Loucy (cell line): ENCODE measurements around the gene HSP90AB1.

Source experiments
- H2AFZ ChIP-seq: fragments of 200-600 bp; sonication (generic); 2 replicates; pipeline ENCODE4 v1.6.0; 2016; ENCODE audit warnings: antibody characterized with exemption, mild to moderate bottlenecking, low read length, moderate library complexity
- H3F3A ChIP-seq: fragments of 200-600 bp; 2 replicates; pipeline ENCODE4 v1.6.0; 2016; ENCODE audit warnings: antibody characterized with exemption, low read depth, mild to moderate bottlenecking
- H3K27me3 ChIP-seq: fragments of 200-600 bp; sonication (generic); 2 replicates; pipeline ENCODE4 v1.6.1; 2014; ENCODE audit warnings: low read length, mild to moderate bottlenecking; ENCODE audit not compliant: insufficient read depth, poor library complexity, severe bottlenecking
- H3K36me3 ChIP-seq: fragments of 200-600 bp; sonication (generic); 2 replicates; pipeline ENCODE4 v1.6.1; 2016; ENCODE audit warnings: low read length; ENCODE audit not compliant: insufficient read depth
- H3K4me1 ChIP-seq: fragments of 200-600 bp; sonication (generic); 2 replicates; pipeline ENCODE4 v1.5.1; 2014; ENCODE audit warnings: low read length, mild to moderate bottlenecking; ENCODE audit not compliant: insufficient read depth, poor library complexity, severe bottlenecking
- H3K4me2 ChIP-seq: fragments of 200-600 bp; sonication (generic); 2 replicates; pipeline ENCODE4 v1.6.0; 2014; ENCODE audit warnings: antibody characterized with exemption, low read length, low read depth, mild to moderate bottlenecking; ENCODE audit not compliant: poor library complexity, severe bottlenecking
- H3K4me3 ChIP-seq: fragments of 200-600 bp; sonication (generic); 2 replicates; pipeline ENCODE4 v1.5.1; 2014; ENCODE audit warnings: low read length, mild to moderate bottlenecking, mixed read lengths; ENCODE audit not compliant: poor library complexity, severe bottlenecking
- H3K79me2 ChIP-seq: fragments of 200-600 bp; sonication (generic); 2 replicates; pipeline ENCODE4 v1.6.1; 2014; ENCODE audit warnings: low read length; ENCODE audit not compliant: insufficient read depth
- H3K9ac ChIP-seq: fragments of 200-600 bp; sonication (generic); 2 replicates; pipeline ENCODE4 v1.6.0; 2014; ENCODE audit warnings: mild to moderate bottlenecking, low read depth, low read length, moderate library complexity; ENCODE audit not compliant: poor library complexity, severe bottlenecking
- H3K9me2 ChIP-seq: fragments of 200-600 bp; sonication (generic); replicated peaks from 2 replicates; pipeline ENCODE4 v1.6.1; 2016; ENCODE audit warnings: low read depth, low read length, mixed read lengths
- H3K9me3 ChIP-seq: fragments of 200-600 bp; sonication (generic); 2 replicates; pipeline ENCODE4 v1.6.1; 2014; ENCODE audit warnings: mild to moderate bottlenecking, antibody characterized with exemption, low read length, low read depth; ENCODE audit not compliant: insufficient read depth
- H4K20me1 ChIP-seq: fragments of 200-600 bp; sonication (generic); 2 replicates; pipeline ENCODE4 v1.6.0; 2014; ENCODE audit warnings: antibody characterized with exemption, low read length, mild to moderate bottlenecking; ENCODE audit not compliant: insufficient read depth, poor library complexity, severe bottlenecking
- CTCF ChIP-seq: fragments of 200-600 bp; sonication (generic); conservative IDR thresholded peaks from 2 replicates; pipeline ENCODE4 v1.5.1; 2014; ENCODE audit warnings: mild to moderate bottlenecking, antibody characterized with exemption, low read length
- EZH2phosphoT487 ChIP-seq: fragments of 200-600 bp; IDR thresholded peaks from 2 replicates; pipeline ENCODE4 v1.6.1; 2018; ENCODE audit warnings: antibody characterized with exemption, mild to moderate bottlenecking, moderate library complexity, borderline replicate concordance

The HSP90AB1 gene

GRCh38 chr6:44220913-44221290 is 26.0 kb upstream of the HSP90AB1 start:
- Histone ChIP-seq H3K4me2 (no peak overlapping the region), H2AFZ (no peak overlapping the region)

GRCh38 chr6:44221291-44221960 is 25.5 kb upstream of the HSP90AB1 start:
- peak overlapping the region; percentile 60 for H3K4me2 ChIP-seq
- H3K9ac ChIP-seq: peak overlapping the region; percentile 43
- H3K9me2 ChIP-seq: no peaks in the 10 kb centered on the region
- H3K4me1 ChIP-seq: peaks cover 62% of the 10 kb centered on the region
- H4K20me1 ChIP-seq: no peaks in the 10 kb centered on the region
- no peaks in the 10 kb centered on the region for H3K9me3 ChIP-seq
- H2AFZ ChIP-seq: 0 out of 2 replicates have a peak overlapping the region, but pooled peaks have one; percentile 37
- TF ChIP-seq EZH2phosphoT487 (no peak), CTCF (peak; percentile 81)
- peaks cover 23% of the 10 kb centered on the region for H3K79me2 ChIP-seq
- H3K27me3 ChIP-seq: no peaks in the 10 kb centered on the region
- peak overlapping the region; percentile 23 for H3K4me3 ChIP-seq
- H3F3A ChIP-seq: peaks cover 6% of the 10 kb centered on the region; the same call in 1 of the 2 replicates
- H3K36me3 ChIP-seq: no peaks in the 10 kb centered on the region

More at GRCh38 chr6:44220913-44221290, 26.0 kb upstream of the HSP90AB1 start:
- H4K20me1 ChIP-seq: no peaks in the 10 kb centered on the region
- peak overlapping the region; percentile 43 for H3K9ac ChIP-seq
- H3K36me3 ChIP-seq: no peaks in the 10 kb centered on the region
- H3K27me3 ChIP-seq: no peaks in the 10 kb centered on the region
- peaks cover 6% of the 10 kb centered on the region; the same call in 1 of the 2 replicates for H3F3A ChIP-seq
- peaks cover 57% of the 10 kb centered on the region for H3K4me1 ChIP-seq
- H3K79me2 ChIP-seq: peaks cover 18% of the 10 kb centered on the region
- H3K4me3 ChIP-seq: no peak overlapping the region
- no peaks in the 10 kb centered on the region for H3K9me3 ChIP-seq
- H3K9me2 ChIP-seq: no peaks in the 10 kb centered on the region
- TF ChIP-seq CTCF: no peak
- TF ChIP-seq EZH2phosphoT487: no peak

DNA sequence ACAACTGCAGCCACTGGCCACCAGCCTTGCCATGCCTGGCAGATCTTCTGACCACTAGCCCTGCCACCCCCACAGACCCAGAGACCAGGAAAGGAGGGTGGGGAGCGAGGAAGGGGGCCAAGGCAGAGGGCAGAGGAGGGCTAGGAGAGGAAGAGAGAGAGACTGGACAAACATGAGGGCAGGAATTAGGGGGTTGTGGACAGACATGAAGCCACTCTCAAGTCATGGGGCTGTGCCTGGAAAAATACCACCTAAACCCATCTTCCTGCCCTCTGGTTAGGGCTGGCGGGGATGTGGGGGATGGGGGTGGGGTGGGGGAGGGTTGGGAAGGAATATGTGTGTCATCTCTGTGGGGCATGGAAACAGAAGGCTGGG is 25.0 kb upstream of the HSP90AB1 start:
- peak overlapping the region; percentile 23 for H3K4me3 ChIP-seq
- TF ChIP-seq CTCF: no peak
- no peak for TF ChIP-seq EZH2phosphoT487
- H3K27me3 ChIP-seq: no peaks in the 10 kb centered on the region
- no peak overlapping the region for H3K9ac ChIP-seq
- H4K20me1 ChIP-seq: no peaks in the 10 kb centered on the region
- H3F3A ChIP-seq: peaks cover 6% of the 10 kb centered on the region; the same call in 1 of the 2 replicates
- H3K4me2 ChIP-seq: peak overlapping the region; percentile 60
- H2AFZ ChIP-seq: no peak overlapping the region
- H3K4me1 ChIP-seq: peaks cover 59% of the 10 kb centered on the region
- H3K9me2 ChIP-seq: no peaks in the 10 kb centered on the region
- no peaks in the 10 kb centered on the region for H3K36me3 ChIP-seq
- H3K79me2 ChIP-seq: peaks cover 29% of the 10 kb centered on the region
- no peaks in the 10 kb centered on the region for H3K9me3 ChIP-seq
